Fibroblast of skin of abdomen (primary cell): ENCODE measurements around the gene WAC.

ENCODE experiments used
- DNase-seq: peaks from one replicate; pipeline ENCODE4 v3.0.0-alpha.2; 2013

WAC gene

DNA sequence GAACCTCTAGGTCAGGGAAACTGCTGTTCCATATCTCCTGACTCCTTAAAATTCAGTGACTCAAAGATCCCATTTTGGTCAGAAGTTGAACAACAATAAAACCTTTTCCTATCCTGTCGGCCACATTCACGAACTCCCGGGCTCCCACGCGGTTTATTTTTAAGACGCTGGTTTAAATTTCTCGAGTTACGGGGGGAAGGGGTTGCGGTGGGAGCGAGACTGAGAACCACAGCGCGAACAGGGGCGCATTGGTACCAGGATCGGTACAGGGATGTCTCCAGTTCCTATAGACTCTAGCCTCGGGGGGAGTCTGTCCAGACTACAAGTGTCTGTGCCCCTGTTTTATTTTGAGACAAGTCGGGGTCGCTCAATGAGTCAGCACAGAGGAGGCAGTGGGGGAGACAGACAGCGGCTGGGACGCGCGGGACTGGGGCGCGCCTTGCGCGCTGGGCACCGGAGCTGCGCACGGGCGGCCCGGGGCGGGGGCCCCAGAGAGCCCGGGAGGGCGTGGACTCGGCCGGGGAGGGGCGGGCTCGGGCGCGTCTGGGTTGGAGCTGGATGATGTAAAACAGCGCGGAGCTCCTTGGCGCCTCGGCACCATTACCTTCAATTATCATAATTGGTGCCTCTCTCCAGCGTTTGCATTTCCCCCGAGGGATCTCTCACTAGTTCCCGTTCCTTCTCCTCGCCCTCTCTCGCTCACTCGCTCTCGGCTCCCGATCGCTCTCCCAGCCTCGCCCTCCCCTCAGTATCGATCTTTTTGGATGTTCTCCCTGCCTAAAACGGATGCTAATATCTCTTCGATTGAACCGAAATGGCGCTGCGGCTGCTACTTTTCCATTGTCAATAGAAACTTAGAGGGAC, 135.7 kb downstream of the WAC start:
- DNase-seq, result peak; percentile 39

GRCh38 chr10:28669227-28670173, 136.6 kb downstream of the WAC start:
- no peak for DNase-seq
